ENCODE measurements around the gene RAB44.
A peak's percentile ranks its signal among the peaks of the same experiment; 100 is the strongest.

RAB44 gene

GRCh38 chr6:36666287-36666686 is 31.3 kb upstream of the RAB44 start:
- Histone ChIP-seq H3K9me3 (ENCODE audit: control insufficient read depth, insufficient read depth, low read length) (no peaks in the 10 kb centered on the region), H3K9me2 (replicated peaks; ENCODE audit: control insufficient read depth, low read length) (no peaks in the 10 kb centered on the region), H3K36me3 (ENCODE audit: control insufficient read depth, low read length) (no peaks in the 10 kb centered on the region), H3F3A (ENCODE audit: control insufficient read depth, insufficient read depth) (peaks cover 13% of the 10 kb centered on the region), H3K4me1 (ENCODE audit: control insufficient read depth, low read length) (peaks cover 84% of the 10 kb centered on the region), H3K27me3 (ENCODE audit: control insufficient read depth, low read length) (peaks cover 5% of the 10 kb centered on the region), H4K20me1 (ENCODE audit: control insufficient read depth, insufficient read depth, low read depth, low read length) (no peaks in the 10 kb centered on the region), H3K4me2 (ENCODE audit: low read length) (peak overlapping the region; percentile 80), H3K27ac (ENCODE audit: low read depth, low read length) (peak overlapping the region; percentile 41; the same call in 1 of the 2 replicates), H3K4me3 (ENCODE audit: low read length) (no peak overlapping the region), H3K79me2 (ENCODE audit: control insufficient read depth, low read length) (no peaks in the 10 kb centered on the region)
- TF ChIP-seq CTCF (IDR thresholded peaks at IDR 0.05; ENCODE audit: low read depth, low read length, poor library complexity, severe bottlenecking) (no peak), EZH2phosphoT487 (IDR thresholded peaks at IDR 0.05; ENCODE audit: borderline replicate concordance, low read length) (no peak)

GRCh38 chr6:36666826-36667591 is 30.6 kb upstream of the RAB44 start:
- Histone ChIP-seq H3K9me3 (ENCODE audit: control insufficient read depth, insufficient read depth, low read length) (no peaks in the 10 kb centered on the region), H3F3A (ENCODE audit: control insufficient read depth, insufficient read depth) (peaks cover 13% of the 10 kb centered on the region), H3K27me3 (ENCODE audit: control insufficient read depth, low read length) (peaks cover 5% of the 10 kb centered on the region), H3K9me2 (replicated peaks; ENCODE audit: control insufficient read depth, low read length) (no peaks in the 10 kb centered on the region), H3K79me2 (ENCODE audit: control insufficient read depth, low read length) (no peaks in the 10 kb centered on the region), H3K4me1 (ENCODE audit: control insufficient read depth, low read length) (peaks cover 77% of the 10 kb centered on the region), H3K27ac (ENCODE audit: low read depth, low read length) (peak overlapping the region; percentile 41), H3K36me3 (ENCODE audit: control insufficient read depth, low read length) (no peaks in the 10 kb centered on the region), H3K4me2 (ENCODE audit: low read length) (peak overlapping the region; percentile 80), H3K4me3 (ENCODE audit: low read length) (peak overlapping the region; percentile 16), H4K20me1 (ENCODE audit: control insufficient read depth, insufficient read depth, low read depth, low read length) (no peaks in the 10 kb centered on the region)
- TF ChIP-seq CTCF (IDR thresholded peaks at IDR 0.05; ENCODE audit: low read depth, low read length, poor library complexity, severe bottlenecking) (no peak), EZH2phosphoT487 (IDR thresholded peaks at IDR 0.05; ENCODE audit: borderline replicate concordance, low read length) (no peak)

GRCh38 chr6:36668591-36668990 is 29.0 kb upstream of the RAB44 start:
- H3K9me2 ChIP-seq (replicated peaks; ENCODE audit: control insufficient read depth, low read length), result no peaks in the 10 kb centered on the region
- H3K4me1 ChIP-seq (ENCODE audit: control insufficient read depth, low read length), result peaks cover 61% of the 10 kb centered on the region
- TF ChIP-seq EZH2phosphoT487 (IDR thresholded peaks at IDR 0.05; ENCODE audit: borderline replicate concordance, low read length), result no peak
- TF ChIP-seq CTCF (IDR thresholded peaks at IDR 0.05; ENCODE audit: low read depth, low read length, poor library complexity, severe bottlenecking), result no peak
- H3K9me3 ChIP-seq (ENCODE audit: control insufficient read depth, insufficient read depth, low read length), result no peaks in the 10 kb centered on the region
- H3K4me2 ChIP-seq (ENCODE audit: low read length), result no peak overlapping the region
- no peaks in the 10 kb centered on the region for H4K20me1 ChIP-seq (ENCODE audit: control insufficient read depth, insufficient read depth, low read depth, low read length)
- peaks cover 8% of the 10 kb centered on the region for H3F3A ChIP-seq (ENCODE audit: control insufficient read depth, insufficient read depth)
- no peak overlapping the region for H3K27ac ChIP-seq (ENCODE audit: low read depth, low read length)
- H3K27me3 ChIP-seq (ENCODE audit: control insufficient read depth, low read length), result no peaks in the 10 kb centered on the region
- no peaks in the 10 kb centered on the region for H3K36me3 ChIP-seq (ENCODE audit: control insufficient read depth, low read length)
- no peaks in the 10 kb centered on the region for H3K79me2 ChIP-seq (ENCODE audit: control insufficient read depth, low read length)
- no peak overlapping the region for H3K4me3 ChIP-seq (ENCODE audit: low read length)
